B cell (primary cell): ENCODE results near the gene PMCH. TPM values are rescaled to one million over a fixed set of nuclear protein-coding genes. Genes with fewer than 3 reads are reported as not detected.

Experiments used
- ATAC-seq: fragments of 200-7000 bp; cut with Tn5 transposase; one replicate; pipeline ENCODE4 v1.10.0; 2021; ENCODE audit warnings: low read depth, mild to moderate bottlenecking, moderate number of reproducible peaks, moderate library complexity
- CTCF ChIA-PET: fragments of 350-600 bp; sonication (Branson Sonifier 250); formaldehyde crosslinking; loops from one replicate; lab custom pipeline; 2021; ENCODE audit warnings: antibody characterized with exemption, inconsistent platforms; lab: Charles Lee
- POLR2A ChIA-PET: fragments of 350-600 bp; sonication (Branson Sonifier 250); formaldehyde crosslinking; loops from one replicate; lab custom pipeline; 2021; ENCODE audit warnings: antibody characterized with exemption; lab: Charles Lee
- DNase-seq: peaks from one replicate; pipeline ENCODE4 v3.0.0; 2013
- H2AFZ ChIP-seq: 2 replicates; pipeline ENCODE4 v1.6.1; 2012; ENCODE audit warnings: mild to moderate bottlenecking, low read depth, low read length; ENCODE audit not compliant: insufficient read depth, poor library complexity, severe bottlenecking
- H3K27ac ChIP-seq, 2 donors: 1 replicate in 1 of 2; 2 replicates in 1 of 2; pipeline ENCODE4 v1.5.1; 2012 to 2013; ENCODE audit warnings: low read length in 2 of 2, mild to moderate bottlenecking in 2 of 2, moderate library complexity in 1 of 2
- H3K27me3 ChIP-seq, 4 experiments: fragments of 200-600 bp in 1 of 4; sonication (generic) in 1 of 4; replicated peaks in 1 of 4; 1 replicate in 2 of 4; 2 replicates in 2 of 4; pipeline versions ENCODE4 v1.6.1 to v1.7.0; 2013 to 2016; ENCODE audit warnings: low read length in 3 of 4, mild to moderate bottlenecking in 2 of 4, mixed read lengths in 1 of 4, moderate library complexity in 1 of 4; ENCODE audit not compliant: insufficient read depth in 4 of 4, control insufficient read depth in 3 of 4; ENCODE audit errors: control extremely low read depth in 1 of 4
- H3K36me3 ChIP-seq, 2 experiments: replicated peaks in 1 of 2; 1 replicate in 1 of 2; 2 replicates in 1 of 2; pipeline versions ENCODE4 v1.6.1 to v1.7.1; 2013; ENCODE audit warnings: low read length in 1 of 2; ENCODE audit not compliant: insufficient read depth in 2 of 2, control insufficient read depth in 1 of 2; ENCODE audit errors: control extremely low read depth in 1 of 2, extremely low read depth in 1 of 2
- H3K4me1 ChIP-seq, 2 donors: fragments of 200-600 bp in 1 of 2; sonication (generic) in 1 of 2; 1 replicate in 1 of 2; 2 replicates in 1 of 2; pipeline versions ENCODE4 v1.5.1 to v1.6.1; 2013 to 2017; ENCODE audit warnings: low read length in 2 of 2; ENCODE audit not compliant: control insufficient read depth in 2 of 2, insufficient read depth in 2 of 2
- H3K4me2 ChIP-seq: replicated peaks from 2 replicates; pipeline ENCODE3; 2012; ENCODE audit warnings: mild to moderate bottlenecking, low read depth, low read length; ENCODE audit not compliant: poor library complexity, severe bottlenecking
- H3K4me3 ChIP-seq, 5 experiments: fragments of 200-600 bp in 1 of 5; sonication (generic) in 1 of 5; 1 replicate in 3 of 5; 2 replicates in 2 of 5; pipeline versions ENCODE4 v1.5.1 to v1.7.0; 2011 to 2016; ENCODE audit warnings: low read length in 4 of 5, mild to moderate bottlenecking in 4 of 5, low read depth in 2 of 5, control low read depth in 1 of 5, moderate library complexity in 1 of 5; ENCODE audit not compliant: insufficient read depth in 1 of 5; ENCODE audit errors: control extremely low read depth in 1 of 5, extremely low read depth in 1 of 5
- H3K79me2 ChIP-seq: fragments of 200-600 bp; sonication (generic); one replicate; pipeline ENCODE4 v1.6.0; 2016; ENCODE audit warnings: low read length; ENCODE audit not compliant: control insufficient read depth, insufficient read depth
- H3K9ac ChIP-seq: fragments of 200-600 bp; sonication (generic); 2 replicates; pipeline ENCODE4 v1.6.1; 2017; ENCODE audit warnings: mild to moderate bottlenecking, low read length, moderate library complexity
- H3K9me3 ChIP-seq, 3 donors: one replicate each; pipeline versions ENCODE4 v1.6.1 to v1.7.1; 2013; ENCODE audit warnings: low read length in 2 of 3; ENCODE audit not compliant: control insufficient read depth in 2 of 3, insufficient read depth in 1 of 3; ENCODE audit errors: control extremely low read depth in 1 of 3
- H4K20me1 ChIP-seq: 2 replicates; pipeline ENCODE4 v1.6.0; 2012; ENCODE audit warnings: mild to moderate bottlenecking, low read length; ENCODE audit not compliant: insufficient read depth, control insufficient read depth, poor library complexity, severe bottlenecking
- H3K27ac Mint-ChIP-seq: one replicate; pipeline ENCODE4 v1.8.0; 2021; ENCODE audit warnings: mixed read lengths
- H3K27me3 Mint-ChIP-seq: one replicate; pipeline ENCODE4 v1.8.0; 2021; ENCODE audit warnings: mixed read lengths
- H3K4me1 Mint-ChIP-seq: one replicate; pipeline ENCODE4 v1.8.0; 2021; ENCODE audit warnings: mixed read lengths
- H3K4me3 Mint-ChIP-seq: one replicate; pipeline ENCODE4 v1.8.0; 2021; ENCODE audit warnings: mixed read lengths
- H3K9me3 Mint-ChIP-seq: one replicate; pipeline ENCODE4 v1.8.0; 2022; ENCODE audit warnings: mixed read lengths; ENCODE audit not compliant: insufficient read depth
- EZH2 ChIP-seq: IDR thresholded peaks from 2 replicates; pipeline ENCODE4 v1.6.1; 2012; ENCODE audit warnings: borderline replicate concordance, low read depth, mild to moderate bottlenecking, moderate library complexity, low read length; ENCODE audit not compliant: insufficient read depth, poor library complexity, severe bottlenecking
- WGBS: methylation state at CpG from one replicate; pipeline ENCODE4 v1.1.5; 2013; ENCODE audit warnings: missing lambda C conversion rate; ENCODE audit not compliant: insufficient coverage; 5-methylcytosine and 5-hydroxymethylcytosine counted together
- intact Hi-C: fragments of 100-400 bp; cut with micrococcal nuclease; formaldehyde crosslinking; loops from one replicate; pipeline ENCODE4 v1.10.0; 2022
- polyA plus RNA-seq: library from polyadenylated mRNA; depleted of rRNA; stranded (reverse); fragments of >200 nt; gene quantifications from 2 replicates; pipeline ENCODE4 v1.2.3, GENCODE V29; 2012
- total RNA-seq, 2 donors: library from RNA; stranded (reverse); fragments of 120-200 nt in 1 of 2; gene quantifications; 1 replicate in 1 of 2; 2 replicates in 1 of 2; pipeline versions ENCODE4 v1.2.3 to v1.2.4, GENCODE V29; 2013 to 2022
- TF ChIP-seq, protein P1 (sequence below): fragments of 200-600 bp; IDR thresholded peaks from one replicate; pipeline ENCODE4 v1.8.0; 2022; ENCODE audit warnings: antibody characterized with exemption, mild to moderate bottlenecking

The PMCH gene
- total and polyA plus RNA-seq, 2 donors (not counting 1 experiment from before 2014, with no cell fraction given): not detected

DNA sequence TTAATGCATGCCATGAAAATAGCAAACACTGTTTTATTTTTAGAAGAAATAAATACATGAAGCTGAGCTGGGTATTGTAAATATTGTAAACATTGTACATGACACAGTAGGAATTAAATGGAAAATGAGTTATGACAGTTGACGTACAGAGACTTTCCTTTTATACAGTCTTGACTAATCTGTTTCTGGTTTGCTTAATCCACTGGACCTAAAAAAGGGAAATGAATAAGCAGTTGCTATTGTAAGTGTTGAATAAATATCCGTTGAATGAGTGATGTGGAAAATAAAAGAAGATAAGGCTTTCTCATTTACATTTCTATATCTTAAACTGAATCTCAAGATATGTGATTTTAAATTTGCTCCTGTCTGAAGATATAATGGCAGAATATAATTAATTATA lies 15.0 kb downstream of the PMCH start:
- no peak for DNase-seq
- H2AFZ ChIP-seq: no peak overlapping the region
- no peak overlapping the region for H3K4me3 Mint-ChIP-seq
- intact Hi-C loops: no loop called here
- H3K4me1 ChIP-seq: no peaks in the 10 kb centered on the region
- no peak for TF ChIP-seq EZH2
- TF ChIP-seq, protein P1, sequence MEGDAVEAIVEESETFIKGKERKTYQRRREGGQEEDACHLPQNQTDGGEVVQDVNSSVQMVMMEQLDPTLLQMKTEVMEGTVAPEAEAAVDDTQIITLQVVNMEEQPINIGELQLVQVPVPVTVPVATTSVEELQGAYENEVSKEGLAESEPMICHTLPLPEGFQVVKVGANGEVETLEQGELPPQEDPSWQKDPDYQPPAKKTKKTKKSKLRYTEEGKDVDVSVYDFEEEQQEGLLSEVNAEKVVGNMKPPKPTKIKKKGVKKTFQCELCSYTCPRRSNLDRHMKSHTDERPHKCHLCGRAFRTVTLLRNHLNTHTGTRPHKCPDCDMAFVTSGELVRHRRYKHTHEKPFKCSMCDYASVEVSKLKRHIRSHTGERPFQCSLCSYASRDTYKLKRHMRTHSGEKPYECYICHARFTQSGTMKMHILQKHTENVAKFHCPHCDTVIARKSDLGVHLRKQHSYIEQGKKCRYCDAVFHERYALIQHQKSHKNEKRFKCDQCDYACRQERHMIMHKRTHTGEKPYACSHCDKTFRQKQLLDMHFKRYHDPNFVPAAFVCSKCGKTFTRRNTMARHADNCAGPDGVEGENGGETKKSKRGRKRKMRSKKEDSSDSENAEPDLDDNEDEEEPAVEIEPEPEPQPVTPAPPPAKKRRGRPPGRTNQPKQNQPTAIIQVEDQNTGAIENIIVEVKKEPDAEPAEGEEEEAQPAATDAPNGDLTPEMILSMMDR: no peak
- H3K36me3 ChIP-seq: no peaks in the 10 kb centered on the region
- WGBS: no CpG with 5 or more reads among the region's 2 CpGs
- H3K27ac ChIP-seq: no peak overlapping the region
- no peaks in the 10 kb centered on the region for H3K9me3 ChIP-seq
- H3K27me3 ChIP-seq: no peaks in the 10 kb centered on the region
- ChIA-PET POLR2A (no interaction called here), CTCF (no interaction called here)
- H3K27me3 Mint-ChIP-seq: no peaks in the 10 kb centered on the region
- H3K27ac Mint-ChIP-seq: no peak overlapping the region
- H3K4me3 ChIP-seq: no peak overlapping the region
- H3K79me2 ChIP-seq: no peaks in the 10 kb centered on the region
- ATAC-seq: no peak
- no peak overlapping the region for H3K9ac ChIP-seq
- H3K4me1 Mint-ChIP-seq: no peaks in the 10 kb centered on the region
- H3K4me2 ChIP-seq: no peak overlapping the region
- no peaks in the 10 kb centered on the region for H4K20me1 ChIP-seq
- no peaks in the 10 kb centered on the region for H3K9me3 Mint-ChIP-seq

DNA sequence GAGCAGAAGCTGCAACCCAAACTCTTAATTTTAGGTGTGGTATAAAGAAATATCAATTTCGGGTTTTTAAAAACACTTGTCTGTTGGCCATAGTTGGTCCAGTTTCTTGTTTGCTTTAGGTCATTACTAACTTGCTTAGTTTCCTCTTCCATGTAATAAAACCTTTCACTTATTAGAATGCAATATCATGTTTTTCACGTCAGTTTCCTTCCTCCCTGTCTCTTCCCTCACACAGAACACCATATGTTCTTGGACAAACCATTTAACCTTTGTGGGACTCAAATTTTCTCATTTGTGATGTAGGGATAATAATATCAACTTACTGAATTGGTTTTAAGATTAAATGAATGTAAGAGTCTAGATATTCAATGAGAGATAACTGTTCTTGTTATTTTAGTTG lies 22.9 kb downstream of the PMCH start:
- Mint-ChIP-seq H3K27ac (no peak overlapping the region), H3K27me3 (no peaks in the 10 kb centered on the region), H3K9me3 (no peaks in the 10 kb centered on the region), H3K4me1 (no peaks in the 10 kb centered on the region), H3K4me3 (no peak overlapping the region)
- no peaks in the 10 kb centered on the region for H3K27me3 ChIP-seq
- H2AFZ ChIP-seq: no peak overlapping the region
- ATAC-seq (no peak), DNase-seq (no peak)
- intact Hi-C loops: no loop called here
- H3K4me3 ChIP-seq: no peak overlapping the region
- no CpG with 5 or more reads among the region's 2 CpGs for WGBS
- H3K4me2 ChIP-seq: no peak overlapping the region
- H3K36me3 ChIP-seq: no peaks in the 10 kb centered on the region
- ChIA-PET CTCF (no interaction called here), POLR2A (no interaction called here)
- no peak overlapping the region for H3K27ac ChIP-seq
- TF ChIP-seq, protein P1: no peak
- TF ChIP-seq EZH2: no peak
- no peak overlapping the region for H3K9ac ChIP-seq
- H3K4me1 ChIP-seq: no peaks in the 10 kb centered on the region
- no peaks in the 10 kb centered on the region for H3K79me2 ChIP-seq
- H3K9me3 ChIP-seq: no peaks in the 10 kb centered on the region
- H4K20me1 ChIP-seq: no peaks in the 10 kb centered on the region
